CD14-positive monocyte (primary cell): ENCODE measurements around the gene CRTC3. TPM values are rescaled to one million over a fixed set of nuclear protein-coding genes. Genes with fewer than 3 reads are reported as not detected.

ENCODE experiments used
- DNase-seq, 3 donors: peaks; one replicate each; pipeline ENCODE4 v3.0.0-alpha.2; 2011 to 2022
- H2AFZ ChIP-seq: 2 replicates; pipeline ENCODE4 v1.6.0; 2012; ENCODE audit warnings: mild to moderate bottlenecking, low read depth, low read length, inconsistent platforms; ENCODE audit not compliant: insufficient read depth, poor library complexity, severe bottlenecking
- H3K27ac ChIP-seq, 2 donors: 1 replicate in 1 of 2; 2 replicates in 1 of 2; pipeline ENCODE4 v1.5.1; 2012 to 2013; ENCODE audit warnings: low read length in 2 of 2, control low read depth in 1 of 2, inconsistent platforms in 1 of 2, low read depth in 1 of 2, mild to moderate bottlenecking in 1 of 2
- H3K27me3 ChIP-seq, 2 donors: one replicate each; pipeline versions ENCODE4 v1.6.0 to v1.6.1; 2011 to 2013; ENCODE audit warnings: low read length in 2 of 2; ENCODE audit not compliant: control insufficient read depth in 2 of 2, insufficient read depth in 2 of 2
- H3K36me3 ChIP-seq, 2 donors: replicated peaks in 1 of 2; 1 replicate in 1 of 2; 2 replicates in 1 of 2; pipeline versions ENCODE4 v1.5.1 to v1.6.1; 2012 to 2013; ENCODE audit warnings: low read length in 2 of 2, control low read depth in 1 of 2, inconsistent platforms in 1 of 2, mild to moderate bottlenecking in 1 of 2; ENCODE audit not compliant: insufficient read depth in 2 of 2, control insufficient read depth in 1 of 2
- H3K4me1 ChIP-seq, 2 donors: 1 replicate in 1 of 2; 2 replicates in 1 of 2; pipeline versions ENCODE4 v1.5.1 to v1.6.1; 2012 to 2013; ENCODE audit warnings: low read length in 2 of 2, control low read depth in 1 of 2, inconsistent platforms in 1 of 2, mild to moderate bottlenecking in 1 of 2, moderate library complexity in 1 of 2; ENCODE audit not compliant: insufficient read depth in 2 of 2, control insufficient read depth in 1 of 2
- H3K4me2 ChIP-seq: replicated peaks from 2 replicates; pipeline ENCODE3; 2012; ENCODE audit warnings: low read length, moderate library complexity, mild to moderate bottlenecking; ENCODE audit not compliant: poor library complexity, severe bottlenecking; ENCODE audit errors: extremely low read depth
- H3K4me3 ChIP-seq, 3 experiments: fragments of 200-600 bp in 1 of 3; sonication (generic) in 1 of 3; replicated peaks in 1 of 3; 1 replicate in 2 of 3; 2 replicates in 1 of 3; pipeline ENCODE4 v1.5.1; 2011 to 2013; ENCODE audit warnings: low read length in 3 of 3, mild to moderate bottlenecking in 3 of 3, control low read depth in 2 of 3, low read depth in 2 of 3, inconsistent platforms in 1 of 3, moderate library complexity in 1 of 3
- H3K79me2 ChIP-seq: 2 replicates; pipeline ENCODE4 v1.6.0; 2012; ENCODE audit warnings: mild to moderate bottlenecking, control low read depth, inconsistent platforms, low read length, moderate library complexity; ENCODE audit not compliant: insufficient read depth
- H3K9ac ChIP-seq: 2 replicates; pipeline ENCODE4 v1.6.0; 2017; ENCODE audit warnings: low read length, mild to moderate bottlenecking; ENCODE audit not compliant: insufficient read depth, poor library complexity, severe bottlenecking
- H3K9me3 ChIP-seq, 2 donors: replicated peaks in 1 of 2; 1 replicate in 1 of 2; 2 replicates in 1 of 2; pipeline versions ENCODE4 v1.5.1 to v1.6.1; 2012 to 2013; ENCODE audit warnings: low read length in 2 of 2, control low read depth in 1 of 2; ENCODE audit not compliant: control insufficient read depth in 1 of 2, insufficient read depth in 1 of 2
- H4K20me1 ChIP-seq: 2 replicates; pipeline ENCODE4 v1.6.0; 2012; ENCODE audit warnings: mild to moderate bottlenecking, low read length, control low read depth, moderate library complexity; ENCODE audit not compliant: insufficient read depth
- H3K27ac Mint-ChIP-seq, 7 donors: one replicate each; pipeline ENCODE4 v1.8.0; 2020; ENCODE audit warnings: mild to moderate bottlenecking in 7 of 7, mixed read lengths in 7 of 7, moderate library complexity in 6 of 7, inconsistent platforms in 2 of 7
- H3K27me3 Mint-ChIP-seq, 3 donors: one replicate each; pipeline ENCODE4 v1.8.0; 2021 to 2022; ENCODE audit warnings: low read depth in 3 of 3, mild to moderate bottlenecking in 3 of 3, mixed read lengths in 3 of 3, moderate library complexity in 3 of 3, inconsistent platforms in 1 of 3
- H3K36me3 Mint-ChIP-seq, 2 donors: one replicate each; pipeline ENCODE4 v1.8.0; 2020; ENCODE audit warnings: mixed read lengths in 2 of 2, inconsistent platforms in 1 of 2, mild to moderate bottlenecking in 1 of 2
- H3K4me1 Mint-ChIP-seq: one replicate; pipeline ENCODE4 v1.8.0; 2020; ENCODE audit warnings: mild to moderate bottlenecking, mixed read lengths
- H3K4me3 Mint-ChIP-seq, 2 donors: one replicate each; pipeline ENCODE4 v1.8.0; 2020; ENCODE audit warnings: mild to moderate bottlenecking in 2 of 2, mixed read lengths in 2 of 2, moderate library complexity in 1 of 2
- H3K9me3 Mint-ChIP-seq, 7 donors: one replicate each; pipeline ENCODE4 v1.8.0; 2020 to 2022; ENCODE audit warnings: mixed read lengths in 7 of 7, mild to moderate bottlenecking in 6 of 7, moderate library complexity in 6 of 7, inconsistent platforms in 2 of 7
- WGBS: methylation state at CpG from one replicate; pipeline ENCODE4 v1.1.5; 2013; ENCODE audit warnings: missing lambda C conversion rate; ENCODE audit not compliant: insufficient coverage; 5-methylcytosine and 5-hydroxymethylcytosine counted together
- intact Hi-C, 2 donors: fragments of 100-400 bp; cut with micrococcal nuclease; formaldehyde crosslinking; loops; one replicate each; pipeline versions ENCODE4 v1.15.0 to v1.15.1; 2023
- polyA plus RNA-seq, 3 donors: library from polyadenylated mRNA; depleted of rRNA in 1 of 3; unstranded in 2 of 3; stranded (reverse) in 1 of 3; fragments of 300-500 nt in 2 of 3; fragments of >200 nt in 1 of 3; fragmentation: Illumina TruSeq in 2 of 3; gene quantifications; 1 replicate in 2 of 3; 2 replicates in 1 of 3; pipeline ENCODE4 v1.2.3, GENCODE V29; 2012 to 2021
- TF ChIP-seq, protein P1 (sequence below): fragments of 200-600 bp; IDR thresholded peaks from one replicate; pipeline ENCODE4 v1.8.0; 2022; ENCODE audit warnings: antibody characterized with exemption, mild to moderate bottlenecking

Gene CRTC3
- polyA plus RNA-seq, 3 donors = 6.0 to 25.4 (median 12.2) TPM

GRCh38 chr15:90680371-90680935 lies 150.7 kb downstream of the CRTC3 start:
- Histone ChIP-seq H3K4me1 (peaks cover 2% of the 10 kb centered on the region in 2 donors), H3K9me3 (no peaks in the 10 kb centered on the region), H3K27ac (no peak overlapping the region), H3K79me2 (no peaks in the 10 kb centered on the region), H3K4me3 (no peak overlapping the region), H3K27me3 (no peaks in the 10 kb centered on the region), H4K20me1 (no peaks in the 10 kb centered on the region), H3K9ac (no peak overlapping the region), H3K4me2 (no peak overlapping the region), H2AFZ (no peak overlapping the region), H3K36me3 (no peaks in the 10 kb centered on the region)
- TF ChIP-seq, protein P1, sequence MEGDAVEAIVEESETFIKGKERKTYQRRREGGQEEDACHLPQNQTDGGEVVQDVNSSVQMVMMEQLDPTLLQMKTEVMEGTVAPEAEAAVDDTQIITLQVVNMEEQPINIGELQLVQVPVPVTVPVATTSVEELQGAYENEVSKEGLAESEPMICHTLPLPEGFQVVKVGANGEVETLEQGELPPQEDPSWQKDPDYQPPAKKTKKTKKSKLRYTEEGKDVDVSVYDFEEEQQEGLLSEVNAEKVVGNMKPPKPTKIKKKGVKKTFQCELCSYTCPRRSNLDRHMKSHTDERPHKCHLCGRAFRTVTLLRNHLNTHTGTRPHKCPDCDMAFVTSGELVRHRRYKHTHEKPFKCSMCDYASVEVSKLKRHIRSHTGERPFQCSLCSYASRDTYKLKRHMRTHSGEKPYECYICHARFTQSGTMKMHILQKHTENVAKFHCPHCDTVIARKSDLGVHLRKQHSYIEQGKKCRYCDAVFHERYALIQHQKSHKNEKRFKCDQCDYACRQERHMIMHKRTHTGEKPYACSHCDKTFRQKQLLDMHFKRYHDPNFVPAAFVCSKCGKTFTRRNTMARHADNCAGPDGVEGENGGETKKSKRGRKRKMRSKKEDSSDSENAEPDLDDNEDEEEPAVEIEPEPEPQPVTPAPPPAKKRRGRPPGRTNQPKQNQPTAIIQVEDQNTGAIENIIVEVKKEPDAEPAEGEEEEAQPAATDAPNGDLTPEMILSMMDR = no peak
- Mint-ChIP-seq H3K27me3 (peaks cover 0 to 1% (median 0%) of the 10 kb centered on the region in 3 donors), H3K4me1 (peaks cover 7% of the 10 kb centered on the region), H3K36me3 (no peaks in the 10 kb centered on the region), H3K27ac (no peak overlapping the region), H3K9me3 (no peaks in the 10 kb centered on the region), H3K4me3 (no peak overlapping the region)
- peak in 1 of 3 donors; percentile 19 for DNase-seq
- intact Hi-C loops = no loop called here
- 91% methylated on average over 3 of the region's 6 CpGs for WGBS

- Histone ChIP-seq H3K27me3 (no peaks in the 10 kb centered on the region), H3K4me1 (peaks cover 8% of the 10 kb centered on the region in 2 donors), H3K9me3 (no peaks in the 10 kb centered on the region), H3K36me3 (no peaks in the 10 kb centered on the region), H3K79me2 (no peaks in the 10 kb centered on the region), H4K20me1 (no peaks in the 10 kb centered on the region), H3K27ac (no peak overlapping the region), H3K9ac (no peak overlapping the region), H3K4me2 (no peak overlapping the region), H2AFZ (no peak overlapping the region), H3K4me3 (no peak overlapping the region)
- DNase-seq = no peak
- Mint-ChIP-seq H3K27ac (no peak overlapping the region), H3K36me3 (no peaks in the 10 kb centered on the region), H3K4me3 (no peak overlapping the region), H3K27me3 (peaks cover 0 to 1% (median 0%) of the 10 kb centered on the region in 3 donors), H3K4me1 (peaks cover 12% of the 10 kb centered on the region), H3K9me3 (no peaks in the 10 kb centered on the region)
- no CpG with 5 or more reads among the region's 1 CpG for WGBS
- intact Hi-C loops = no loop called here
- TF ChIP-seq, protein P1 = no peak
These were observed 151.3 kb downstream of the CRTC3 start for GRCh38 chr15:90681056-90681455.
